T-helper 1 cell treated with Interleukin-12 subunit alpha and Interleukin-12 subunit beta and Interleukin-4 antibody, amounts not matched to agents 30 ng/mL and 1 ng/mL, for 36 hours (primary cell): Measurements from ENCODE around the gene NOL4. TPM values are rescaled to one million over a fixed set of nuclear protein-coding genes. Genes with fewer than 3 reads are reported as not detected.

ENCODE experiments used
- intact Hi-C: fragments of 100-400 bp; cut with micrococcal nuclease; formaldehyde crosslinking; loops from one replicate; pipeline ENCODE4 v1.15.1; 2024
- total RNA-seq: library from RNA; stranded (reverse); gene quantifications from 2 replicates; pipeline ENCODE4 v1.2.3, GENCODE V29; 2022

NOL4 gene
- total RNA-seq, 1 donor from 2014 or later: not detected

- intact Hi-C loops: no loop called here
Measured at GRCh38 chr18:34196256-34196655, 28.5 kb downstream of the NOL4 start.

GRCh38 chr18:34194239-34194638, 30.5 kb downstream of the NOL4 start:
- intact Hi-C loops: no loop called here

GRCh38 chr18:34189656-34190435, 34.9 kb downstream of the NOL4 start:
- intact Hi-C loops: loop anchor here (10.0 kb wide), 1 partner anchor 225 kb away; no protein-coding TSS in a partner anchor
